Epithelial cell of esophagus (primary cell): ENCODE measurements around the gene VRK1.

Experiments
- DNase-seq: peaks from one replicate; pipeline ENCODE4 v3.0.0; 2010; ENCODE audit warnings: low read depth
- H3K4me3 ChIP-seq: 2 replicates; pipeline ENCODE4 v1.5.1; 2011; ENCODE audit warnings: mild to moderate bottlenecking, low read length, control low read depth
- TF ChIP-seq, protein P1 (sequence below): IDR thresholded peaks from 2 replicates; pipeline ENCODE4 v1.5.1; 2011; ENCODE audit warnings: low read depth, mild to moderate bottlenecking, low read length, control low read depth, inconsistent platforms; ENCODE audit not compliant: insufficient read depth; ENCODE audit errors: missing control alignments

Gene VRK1

DNA sequence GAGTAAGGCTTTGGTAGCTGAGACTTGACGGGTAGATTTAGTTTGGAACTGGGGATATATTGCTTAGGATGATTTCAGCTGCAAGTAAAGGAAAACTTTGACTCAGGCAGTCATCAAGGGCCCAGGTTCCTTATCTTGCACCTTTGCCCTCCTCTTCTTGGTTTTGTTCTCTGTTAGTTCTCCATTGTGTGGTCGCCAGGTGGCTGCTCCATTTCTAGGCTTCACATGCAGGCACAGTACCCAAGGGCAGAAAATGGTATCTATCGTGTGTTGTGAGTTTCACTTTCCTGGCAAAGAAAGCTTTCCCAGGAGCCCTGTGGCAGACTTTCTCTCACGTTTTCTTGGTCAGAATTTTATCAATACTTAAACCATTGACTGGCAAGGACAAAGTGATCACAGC, 50.8 kb downstream of the VRK1 start:
- no peak for DNase-seq
- TF ChIP-seq, protein P1, sequence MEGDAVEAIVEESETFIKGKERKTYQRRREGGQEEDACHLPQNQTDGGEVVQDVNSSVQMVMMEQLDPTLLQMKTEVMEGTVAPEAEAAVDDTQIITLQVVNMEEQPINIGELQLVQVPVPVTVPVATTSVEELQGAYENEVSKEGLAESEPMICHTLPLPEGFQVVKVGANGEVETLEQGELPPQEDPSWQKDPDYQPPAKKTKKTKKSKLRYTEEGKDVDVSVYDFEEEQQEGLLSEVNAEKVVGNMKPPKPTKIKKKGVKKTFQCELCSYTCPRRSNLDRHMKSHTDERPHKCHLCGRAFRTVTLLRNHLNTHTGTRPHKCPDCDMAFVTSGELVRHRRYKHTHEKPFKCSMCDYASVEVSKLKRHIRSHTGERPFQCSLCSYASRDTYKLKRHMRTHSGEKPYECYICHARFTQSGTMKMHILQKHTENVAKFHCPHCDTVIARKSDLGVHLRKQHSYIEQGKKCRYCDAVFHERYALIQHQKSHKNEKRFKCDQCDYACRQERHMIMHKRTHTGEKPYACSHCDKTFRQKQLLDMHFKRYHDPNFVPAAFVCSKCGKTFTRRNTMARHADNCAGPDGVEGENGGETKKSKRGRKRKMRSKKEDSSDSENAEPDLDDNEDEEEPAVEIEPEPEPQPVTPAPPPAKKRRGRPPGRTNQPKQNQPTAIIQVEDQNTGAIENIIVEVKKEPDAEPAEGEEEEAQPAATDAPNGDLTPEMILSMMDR: no peak
- no peak overlapping the region for H3K4me3 ChIP-seq

DNA sequence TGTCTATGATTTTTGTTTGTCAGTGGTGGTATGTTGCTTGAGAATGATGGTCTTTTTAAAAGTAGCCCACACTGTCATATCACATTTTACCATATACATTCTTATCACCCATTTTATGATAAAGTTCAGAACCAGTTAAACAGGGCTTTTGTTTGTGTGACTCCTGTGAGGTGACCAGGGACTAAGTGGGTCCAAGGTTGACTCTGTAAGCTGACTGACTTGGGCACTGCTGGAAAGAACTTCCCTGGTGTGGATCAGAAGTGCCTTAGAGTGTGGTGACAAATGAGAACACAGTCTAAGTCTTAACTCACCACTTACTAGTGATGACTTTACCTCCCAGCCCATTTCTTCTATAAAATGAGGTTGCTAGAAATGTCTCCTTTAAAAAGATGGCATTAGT, 52.6 kb downstream of the VRK1 start:
- TF ChIP-seq, protein P1: no peak
- DNase-seq: no peak

DNA sequence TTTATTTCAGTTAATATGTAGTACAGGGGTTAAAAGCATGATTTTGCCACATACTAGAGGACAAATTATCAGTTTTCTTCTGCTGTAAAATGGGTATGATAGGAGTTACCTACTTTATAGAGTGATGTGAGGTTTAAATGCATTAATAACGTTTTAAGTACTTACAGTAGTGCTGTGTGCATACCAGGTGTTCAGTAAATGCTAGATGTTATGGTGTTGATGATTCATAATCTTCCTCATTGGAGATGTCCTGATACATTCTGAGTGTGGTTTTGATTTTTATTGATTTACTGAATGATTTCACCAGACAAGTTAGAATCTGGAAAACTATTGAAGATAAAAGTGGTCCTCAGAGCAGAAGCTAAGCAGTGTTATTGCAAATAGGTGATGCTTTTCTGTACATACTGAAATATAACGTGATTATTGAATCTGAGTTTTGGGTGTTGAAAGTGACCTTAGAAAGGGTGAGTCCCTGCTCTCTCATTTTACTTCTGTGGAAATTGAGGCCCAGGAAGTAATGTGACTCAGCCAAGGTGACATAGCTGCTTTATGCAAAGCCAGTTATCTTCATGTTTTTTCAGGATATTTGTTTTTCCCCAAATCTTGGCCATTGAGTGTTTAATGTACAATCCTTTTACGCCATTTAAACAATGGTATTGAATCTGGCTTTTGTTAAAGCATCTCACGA, 54.7 kb downstream of the VRK1 start:
- DNase-seq: peak; percentile 5
- TF ChIP-seq, protein P1: no peak
- no peak overlapping the region for H3K4me3 ChIP-seq

More for the DNA sequence above, 52.6 kb downstream of the VRK1 start:
- no peak overlapping the region for H3K4me3 ChIP-seq

DNA sequence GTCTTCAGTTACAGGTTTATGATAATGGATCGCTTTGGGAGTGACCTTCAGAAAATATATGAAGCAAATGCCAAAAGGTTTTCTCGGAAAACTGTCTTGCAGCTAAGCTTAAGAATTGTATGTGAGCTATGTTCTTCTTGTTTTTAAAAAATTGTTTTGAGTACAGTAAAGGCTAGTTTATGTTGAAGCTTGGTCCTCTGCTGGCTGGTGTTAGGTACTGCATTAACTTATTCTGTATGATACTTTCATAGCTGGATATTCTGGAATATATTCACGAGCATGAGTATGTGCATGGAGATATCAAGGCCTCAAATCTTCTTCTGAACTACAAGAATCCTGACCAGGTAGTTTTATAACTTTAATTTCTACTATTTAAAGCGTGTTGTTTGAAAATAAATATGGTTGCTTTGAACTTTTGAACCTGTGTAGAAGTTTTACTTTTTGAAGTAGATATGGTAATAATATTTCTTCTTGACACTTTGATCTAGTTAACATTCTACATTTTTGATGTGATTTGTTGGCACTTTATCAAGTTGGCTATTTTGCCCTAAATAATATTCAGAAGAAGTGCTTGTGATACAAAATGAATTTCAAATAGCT, 55.7 kb downstream of the VRK1 start:
- peak; percentile 61 for DNase-seq
- H3K4me3 ChIP-seq: no peak overlapping the region
- TF ChIP-seq, protein P1: peak; percentile 78

DNA sequence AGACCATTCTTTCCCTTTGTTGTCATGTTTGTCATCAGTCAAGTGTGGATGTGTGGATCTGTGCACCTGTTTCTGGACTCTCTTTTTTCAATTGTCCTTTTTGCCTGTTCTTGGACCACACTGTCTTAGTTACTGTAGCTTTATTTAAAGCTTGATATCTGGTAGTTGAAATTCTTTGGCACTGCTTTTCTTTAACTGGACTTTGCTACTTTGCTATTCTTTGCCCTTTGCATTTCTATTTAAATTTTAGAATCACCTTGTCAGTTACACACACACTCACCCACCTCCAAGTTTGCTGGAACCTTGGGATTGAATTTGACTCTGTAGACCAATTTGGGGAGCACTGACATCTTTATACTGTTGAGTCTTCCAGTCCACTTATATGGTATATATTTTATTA, 61.5 kb downstream of the VRK1 start:
- no peak overlapping the region for H3K4me3 ChIP-seq
- TF ChIP-seq, protein P1: no peak
- no peak for DNase-seq

DNA sequence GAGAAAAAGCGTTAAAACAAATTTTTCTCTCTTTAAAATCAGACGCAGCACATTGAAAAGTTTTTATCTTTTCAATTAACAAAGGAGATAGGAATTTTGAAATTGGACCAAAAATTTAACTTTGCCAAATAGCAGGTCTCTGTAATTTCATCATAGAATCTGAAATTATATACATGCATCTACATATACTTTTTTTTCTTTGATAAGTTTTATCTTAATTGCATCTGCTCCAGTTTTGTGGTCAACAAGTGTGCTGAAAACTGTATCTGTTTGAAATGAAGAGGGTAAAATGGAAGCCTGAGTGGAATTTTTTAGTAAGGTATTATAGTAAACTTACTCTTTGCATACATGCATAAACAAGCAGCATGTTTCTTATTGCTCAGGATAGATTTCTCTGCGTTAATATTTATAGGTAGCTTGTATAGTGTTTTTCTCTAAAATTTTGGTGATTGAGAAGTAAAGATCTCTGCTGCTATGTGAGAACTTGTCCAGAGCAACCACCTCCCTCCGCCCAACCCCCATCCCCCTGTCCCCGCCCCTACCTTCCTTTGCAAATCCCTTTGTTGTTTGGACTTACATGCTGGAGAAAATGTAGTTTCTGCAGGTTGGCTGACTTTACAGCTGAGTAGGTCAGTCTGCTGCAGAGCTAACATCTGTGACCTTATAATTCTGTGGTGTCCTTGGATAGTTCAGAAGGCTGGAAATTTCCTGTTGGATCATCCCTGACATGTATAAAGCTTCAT, 64.6 kb downstream of the VRK1 start:
- no peak for DNase-seq
- TF ChIP-seq, protein P1: no peak
- H3K4me3 ChIP-seq: no peak overlapping the region
